Measurements from ENCODE around the gene FOXP1.

The FOXP1 gene

DNA sequence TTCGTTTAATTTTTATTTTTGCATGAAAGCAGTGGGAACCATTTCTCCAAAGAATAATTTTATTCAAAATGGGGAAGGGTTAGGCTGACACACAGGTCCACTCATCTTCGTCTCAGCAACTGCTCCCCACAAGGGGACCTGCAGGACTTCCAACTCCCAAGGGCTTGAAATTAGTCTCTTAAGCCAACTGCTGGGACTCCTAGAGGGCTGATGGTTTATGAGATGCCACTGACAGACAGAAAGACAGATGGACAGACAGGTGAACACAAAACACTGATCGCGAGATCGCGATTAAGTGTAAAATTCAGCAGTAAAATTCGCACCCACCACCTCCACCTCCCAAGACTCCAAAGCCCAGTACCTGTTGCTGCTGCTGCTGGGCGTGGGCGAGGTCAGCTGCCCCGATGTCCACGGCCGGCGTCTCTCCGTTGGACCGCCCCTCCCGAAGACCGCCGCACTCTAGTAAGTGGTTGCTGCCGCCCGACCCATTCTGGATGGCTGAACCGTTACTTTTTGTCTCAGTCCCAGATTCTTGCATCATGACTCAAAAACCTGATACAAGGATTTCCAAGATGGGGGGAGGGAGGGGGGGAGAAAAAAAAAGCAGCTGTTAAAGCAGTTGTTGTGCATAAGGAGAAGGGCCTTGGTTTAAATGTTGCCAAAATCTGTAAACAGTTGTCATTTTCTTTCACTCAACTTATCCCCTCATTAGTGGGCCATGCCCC, 385.5 kb downstream of the FOXP1 start:
- Histone ChIP-seq H3K4me1 (no peaks in the 10 kb centered on the region), H3K27me3 (no peaks in the 10 kb centered on the region), H3K36me3 (no peaks in the 10 kb centered on the region), H3K4me3 (ENCODE audit: low read depth, low read length) (no peak overlapping the region), H3K9me3 (no peaks in the 10 kb centered on the region)
- DNase-seq, result no peak
- TF ChIP-seq, protein P1, sequence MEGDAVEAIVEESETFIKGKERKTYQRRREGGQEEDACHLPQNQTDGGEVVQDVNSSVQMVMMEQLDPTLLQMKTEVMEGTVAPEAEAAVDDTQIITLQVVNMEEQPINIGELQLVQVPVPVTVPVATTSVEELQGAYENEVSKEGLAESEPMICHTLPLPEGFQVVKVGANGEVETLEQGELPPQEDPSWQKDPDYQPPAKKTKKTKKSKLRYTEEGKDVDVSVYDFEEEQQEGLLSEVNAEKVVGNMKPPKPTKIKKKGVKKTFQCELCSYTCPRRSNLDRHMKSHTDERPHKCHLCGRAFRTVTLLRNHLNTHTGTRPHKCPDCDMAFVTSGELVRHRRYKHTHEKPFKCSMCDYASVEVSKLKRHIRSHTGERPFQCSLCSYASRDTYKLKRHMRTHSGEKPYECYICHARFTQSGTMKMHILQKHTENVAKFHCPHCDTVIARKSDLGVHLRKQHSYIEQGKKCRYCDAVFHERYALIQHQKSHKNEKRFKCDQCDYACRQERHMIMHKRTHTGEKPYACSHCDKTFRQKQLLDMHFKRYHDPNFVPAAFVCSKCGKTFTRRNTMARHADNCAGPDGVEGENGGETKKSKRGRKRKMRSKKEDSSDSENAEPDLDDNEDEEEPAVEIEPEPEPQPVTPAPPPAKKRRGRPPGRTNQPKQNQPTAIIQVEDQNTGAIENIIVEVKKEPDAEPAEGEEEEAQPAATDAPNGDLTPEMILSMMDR (IDR thresholded peaks at IDR 0.05; ENCODE audit: low read depth, low read length), result no peak

DNA sequence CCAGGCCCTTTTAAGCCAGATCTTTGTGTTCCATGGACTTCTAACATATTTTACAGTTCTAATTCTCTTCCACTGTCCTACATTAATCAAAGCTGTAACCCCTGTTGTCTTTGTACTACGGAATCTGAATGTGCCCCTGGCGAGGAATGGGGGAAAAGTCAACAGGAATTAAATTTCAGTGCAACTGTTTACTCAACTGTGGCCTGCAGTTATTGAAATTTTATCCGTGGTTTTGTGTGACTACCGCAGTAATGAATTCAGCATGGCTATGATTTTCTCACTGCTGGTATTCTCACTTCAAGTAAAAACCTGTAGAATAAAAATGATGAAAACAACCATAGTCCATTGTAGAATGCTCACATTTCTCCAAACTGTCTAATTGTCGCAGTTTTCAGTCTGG, 388.0 kb downstream of the FOXP1 start:
- Histone ChIP-seq H3K9me3 (no peaks in the 10 kb centered on the region), H3K27me3 (no peaks in the 10 kb centered on the region), H3K4me3 (ENCODE audit: low read depth, low read length) (no peak overlapping the region), H3K36me3 (no peaks in the 10 kb centered on the region), H3K4me1 (no peaks in the 10 kb centered on the region)
- no peak for DNase-seq
- TF ChIP-seq, protein P1 (IDR thresholded peaks at IDR 0.05; ENCODE audit: low read depth, low read length), result no peak

DNA sequence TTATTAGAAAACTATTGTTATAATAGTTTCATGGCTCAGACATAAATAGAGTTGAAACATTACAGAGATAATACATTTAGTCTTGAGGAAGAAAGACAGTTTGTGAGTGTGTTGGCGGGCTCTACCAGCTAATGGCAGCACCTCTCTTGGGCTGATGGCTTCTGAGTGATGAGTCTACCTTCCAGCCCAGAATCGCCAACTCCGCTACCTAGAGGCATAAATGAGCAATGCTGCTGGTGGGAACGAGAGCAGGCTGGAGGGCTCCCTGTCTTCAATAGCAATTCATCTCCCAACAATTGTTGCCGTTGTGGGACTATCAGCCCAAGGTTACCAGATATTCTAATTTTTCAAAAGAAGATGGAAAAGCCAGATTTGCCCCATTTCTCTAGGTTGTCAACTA, 388.7 kb downstream of the FOXP1 start:
- TF ChIP-seq, protein P1 (IDR thresholded peaks at IDR 0.05; ENCODE audit: low read depth, low read length), result no peak
- H3K27me3 ChIP-seq, result no peaks in the 10 kb centered on the region
- H3K4me3 ChIP-seq (ENCODE audit: low read depth, low read length), result no peak overlapping the region

DNA sequence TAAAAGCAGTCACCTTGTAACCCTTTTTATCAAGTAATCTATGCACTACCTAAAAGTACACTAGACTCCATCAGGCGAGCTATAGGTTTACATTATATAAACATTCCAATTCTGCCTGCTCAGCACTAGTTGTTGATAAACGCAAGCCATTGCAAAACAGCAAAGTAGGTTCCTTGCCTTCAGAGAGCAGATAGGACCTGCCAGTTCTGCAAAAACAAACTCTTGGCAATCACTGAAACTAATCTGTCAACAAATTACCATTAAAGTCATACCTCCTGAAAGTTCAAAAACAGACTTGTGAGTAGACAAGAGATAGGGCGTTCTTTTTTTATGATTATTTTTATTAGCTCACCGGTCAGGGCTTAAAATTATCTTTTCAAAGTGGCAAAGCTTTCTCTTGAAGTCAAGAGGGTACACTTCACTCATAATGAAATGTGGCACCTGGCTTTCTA, 392.5 kb downstream of the FOXP1 start:
- no peak for DNase-seq
- H3K4me1 ChIP-seq, result peaks cover 1% of the 10 kb centered on the region; the same call in 1 of the 2 replicates
- TF ChIP-seq, protein P1 (IDR thresholded peaks at IDR 0.05; ENCODE audit: low read depth, low read length), result no peak

More for the DNA sequence above, 388.7 kb downstream of the FOXP1 start:
- no peak for DNase-seq
- H3K9me3 ChIP-seq, result no peaks in the 10 kb centered on the region
- no peaks in the 10 kb centered on the region for H3K36me3 ChIP-seq
- H3K4me1 ChIP-seq, result no peaks in the 10 kb centered on the region

DNA sequence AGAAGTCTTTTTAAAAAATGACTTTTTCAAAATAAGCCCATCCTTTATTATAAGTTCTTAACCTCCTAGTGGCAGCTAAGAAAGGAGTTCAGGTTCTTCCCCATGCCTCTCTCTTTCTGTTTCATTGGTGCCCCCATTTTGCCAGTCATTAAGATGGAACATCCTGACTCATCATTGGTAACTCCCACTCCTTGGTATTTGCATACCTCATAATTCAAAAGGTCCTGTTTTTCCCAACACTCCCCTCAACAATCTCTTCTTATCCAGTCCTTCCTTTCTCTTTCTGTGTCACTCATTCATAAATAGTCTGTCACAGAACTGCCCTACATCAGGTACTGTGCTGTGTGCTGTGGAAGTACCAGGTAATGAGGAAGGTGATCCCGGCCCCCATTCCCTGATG, 394.0 kb downstream of the FOXP1 start:
- no peaks in the 10 kb centered on the region for H3K9me3 ChIP-seq
- H3K4me3 ChIP-seq (ENCODE audit: low read depth, low read length), result no peak overlapping the region
- TF ChIP-seq, protein P1 (IDR thresholded peaks at IDR 0.05; ENCODE audit: low read depth, low read length), result no peak
- H3K36me3 ChIP-seq, result no peaks in the 10 kb centered on the region
- no peak for DNase-seq
- no peaks in the 10 kb centered on the region for H3K27me3 ChIP-seq
- peaks cover 6% of the 10 kb centered on the region; the same call in 1 of the 2 replicates for H3K4me1 ChIP-seq

More for the DNA sequence above, 392.5 kb downstream of the FOXP1 start:
- no peak overlapping the region for H3K4me3 ChIP-seq (ENCODE audit: low read depth, low read length)
- H3K9me3 ChIP-seq, result no peaks in the 10 kb centered on the region
- H3K27me3 ChIP-seq, result no peaks in the 10 kb centered on the region
- no peaks in the 10 kb centered on the region for H3K36me3 ChIP-seq

DNA sequence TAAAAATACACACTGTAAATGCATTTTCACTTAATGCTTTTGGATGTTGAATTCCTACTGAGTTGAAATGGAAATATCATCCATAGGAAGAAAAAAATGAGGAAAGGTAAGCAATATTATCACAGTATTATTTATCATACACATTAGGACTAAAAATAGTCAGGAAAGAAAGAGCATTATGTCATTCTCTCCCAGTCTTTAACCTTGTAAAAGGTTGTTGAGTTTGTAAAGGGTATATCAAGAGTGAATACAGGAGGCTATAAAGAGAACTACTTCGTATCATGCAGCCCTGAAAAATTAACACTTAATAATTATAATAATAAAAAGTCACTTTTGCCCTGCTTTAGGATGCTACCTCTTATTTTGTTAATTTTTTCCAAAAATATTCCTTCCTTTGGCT, 395.8 kb downstream of the FOXP1 start:
- no peak overlapping the region for H3K4me3 ChIP-seq (ENCODE audit: low read depth, low read length)
- H3K4me1 ChIP-seq, result peaks cover 6% of the 10 kb centered on the region; the same call in 1 of the 2 replicates
- H3K9me3 ChIP-seq, result no peaks in the 10 kb centered on the region
- H3K27me3 ChIP-seq, result no peaks in the 10 kb centered on the region
- TF ChIP-seq, protein P1 (IDR thresholded peaks at IDR 0.05; ENCODE audit: low read depth, low read length), result no peak
- no peaks in the 10 kb centered on the region for H3K36me3 ChIP-seq
- DNase-seq, result no peak

Measured in BE2C (cell line).